Sigmoid colon (tissue), 7 donors: ENCODE measurements around the gene SLC39A7. TPM values are rescaled to one million over a fixed set of nuclear protein-coding genes. Genes with fewer than 3 reads are reported as not detected.
A peak's percentile ranks its signal among the peaks of the same experiment; 100 is the strongest.

Source experiments
- DNase-seq: peaks from one replicate; pipeline ENCODE4 v3.0.0-alpha.2; 2019
- H3K27ac ChIP-seq, 4 donors: fragments of 200-600 bp; sonication (generic); one replicate each; pipeline ENCODE4 v1.5.1; 2016 to 2019; ENCODE audit warnings: mild to moderate bottlenecking in 1 of 4
- H3K27me3 ChIP-seq, 3 donors: fragments of 200-600 bp; sonication (generic); one replicate each; pipeline ENCODE4 v1.5.1; 2019; ENCODE audit warnings: mild to moderate bottlenecking in 1 of 3
- H3K36me3 ChIP-seq, 4 donors: fragments of 200-600 bp; sonication (generic); one replicate each; pipeline ENCODE4 v1.5.1; 2016 to 2019
- H3K4me1 ChIP-seq, 4 donors: fragments of 200-600 bp; sonication (generic); one replicate each; pipeline ENCODE4 v1.5.1; 2017 to 2019
- H3K4me3 ChIP-seq, 4 donors: fragments of 200-600 bp; sonication (generic); one replicate each; pipeline ENCODE4 v1.5.1; 2017 to 2019; ENCODE audit warnings: mild to moderate bottlenecking in 2 of 4, moderate library complexity in 1 of 4
- H3K9me3 ChIP-seq, 4 donors: fragments of 200-600 bp in 3 of 4; sonication (generic) in 3 of 4; one replicate each; pipeline versions ENCODE4 v1.5.1 to v1.6.1; 2013 to 2019
- CTCF ChIP-seq, 4 experiments: fragments of 450-650 bp in 3 of 4; fragments of 200-600 bp in 1 of 4; IDR thresholded peaks; one replicate each; pipeline ENCODE4 v1.5.1; 2016 to 2019; ENCODE audit warnings: antibody characterized with exemption in 4 of 4, mild to moderate bottlenecking in 3 of 4, moderate library complexity in 2 of 4
- EP300 ChIP-seq, 4 donors: sonication (generic); formaldehyde crosslinking; IDR thresholded peaks; one replicate each; pipeline ENCODE4 v1.6.1; 2017; ENCODE audit warnings: antibody characterized with exemption in 4 of 4
- POLR2A ChIP-seq, 2 donors: fragments of 450-650 bp; IDR thresholded peaks; one replicate each; pipeline ENCODE4 v1.6.1; 2016; ENCODE audit warnings: antibody characterized with exemption in 2 of 2, mild to moderate bottlenecking in 2 of 2, moderate library complexity in 2 of 2
- POLR2AphosphoS5 ChIP-seq, 4 donors: sonication (generic); formaldehyde crosslinking; IDR thresholded peaks; one replicate each; pipeline ENCODE4 v1.6.1; 2017; ENCODE audit warnings: antibody characterized with exemption in 4 of 4
- WGBS, 2 donors: extraction: QIAGEN DNeasy Blood & Tissue Kit; methylation state at CpG; one replicate each; pipeline ENCODE4 v1.1.7; 2013; 5-methylcytosine and 5-hydroxymethylcytosine counted together
- intact Hi-C: fragments of 100-400 bp; cut with DNase I; formaldehyde crosslinking; loops from one replicate; pipeline ENCODE4 v1.15.1; 2023
- polyA plus RNA-seq, 3 donors: library from polyadenylated mRNA; stranded (reverse); fragments of 200-250 nt; gene quantifications; one replicate each; pipeline ENCODE4 v1.2.3, GENCODE V29; 2013
- total RNA-seq, 4 donors: library from RNA; depleted of rRNA; stranded (reverse); fragments of >200 nt; gene quantifications; one replicate each; pipeline ENCODE4 v1.1.0, GENCODE V29; 2016
- donor health status: healthy with polysubstance abuse.
- donor health status: Bipolar disorder and iron deficiency.
- donor health status: healthy.

Gene SLC39A7
- total and polyA plus RNA-seq, 7 donors: 31.2 to 189 (median 49.6) TPM

- intact Hi-C loops: no loop called here
- Histone ChIP-seq H3K4me1 (peaks cover 0 to 17% (median 14%) of the 10 kb centered on the region in 4 donors), H3K4me3 (no peak overlapping the region), H3K27me3 (no peaks in the 10 kb centered on the region), H3K9me3 (peaks cover 0 to 4% (median 0%) of the 10 kb centered on the region in 4 donors), H3K36me3 (no peaks in the 10 kb centered on the region), H3K27ac (no peak overlapping the region)
- DNase-seq: no peak
- TF ChIP-seq CTCF (IDR thresholded peaks at IDR 0.05) (no peak), POLR2AphosphoS5 (IDR thresholded peaks at IDR 0.05) (no peak), EP300 (IDR thresholded peaks at IDR 0.05) (no peak), POLR2A (IDR thresholded peaks at IDR 0.05) (no peak)
- WGBS, 2 donors: 85 to 86% methylated on average over 2 of the region's 2 CpGs
Measured at GRCh38 chr6:33156964-33157363, 43.7 kb upstream of the SLC39A7 start.

GRCh38 chr6:33160096-33160495 is 40.6 kb upstream of the SLC39A7 start:
- Histone ChIP-seq H3K4me1 (peaks cover 0 to 21% (median 17%) of the 10 kb centered on the region in 4 donors), H3K4me3 (no peak overlapping the region), H3K36me3 (no peaks in the 10 kb centered on the region), H3K27me3 (no peaks in the 10 kb centered on the region), H3K9me3 (no peaks in the 10 kb centered on the region), H3K27ac (peak overlapping the region in 3 of 4 donors; percentile 78 to 90 (median 80))
- intact Hi-C loops: loop anchor here (2.0 to 5.0 kb wide), 2 partner anchors 41 to 143 kb away; partner anchors contain the start of genes RXRB and SLC39A7
- TF ChIP-seq CTCF (IDR thresholded peaks at IDR 0.05): no peak
- TF ChIP-seq POLR2AphosphoS5 (IDR thresholded peaks at IDR 0.05): no peak
- TF ChIP-seq EP300 (IDR thresholded peaks at IDR 0.05): no peak
- no peak for TF ChIP-seq POLR2A (IDR thresholded peaks at IDR 0.05)
- no peak for DNase-seq
- WGBS, 2 donors: 89 to 90% methylated on average over 11 of the region's 11 CpGs

- peak; percentile 90 for DNase-seq
- 20 to 43% methylated on average over 13 of the region's 13 CpGs for WGBS, 2 donors
Measured at GRCh38 chr6:33160728-33161344, 39.8 kb upstream of the SLC39A7 start.

GRCh38 chr6:33161354-33162331 is 39.0 kb upstream of the SLC39A7 start:
- H3K27me3 ChIP-seq: no peaks in the 10 kb centered on the region
- TF ChIP-seq POLR2AphosphoS5 (IDR thresholded peaks at IDR 0.05) (peak in 1 of 4 donors; percentile 2), EP300 (IDR thresholded peaks at IDR 0.05) (no peak), POLR2A (IDR thresholded peaks at IDR 0.05) (no peak), CTCF (IDR thresholded peaks at IDR 0.05) (peak; percentile 87 to 94 (median 92))
- peaks cover 0 to 21% (median 17%) of the 10 kb centered on the region in 4 donors for H3K4me1 ChIP-seq
- WGBS, 2 donors: 5 to 9% methylated on average over 58 of the region's 58 CpGs
- H3K27ac ChIP-seq: peak overlapping the region; percentile 72 to 90 (median 79)
- peak; percentile 89 for DNase-seq
- H3K9me3 ChIP-seq: no peaks in the 10 kb centered on the region
- H3K4me3 ChIP-seq: peak overlapping the region; percentile 40 to 58 (median 45)
- intact Hi-C loops: loop anchor here (1.0 to 5.0 kb wide), 3 partner anchors 39 to 144 kb away; partner anchors contain the start of genes RXRB and SLC39A7
- H3K36me3 ChIP-seq: no peaks in the 10 kb centered on the region

More at GRCh38 chr6:33160728-33161344, 39.8 kb upstream of the SLC39A7 start:
- no peaks in the 10 kb centered on the region for H3K27me3 ChIP-seq
- TF ChIP-seq POLR2A (IDR thresholded peaks at IDR 0.05) (no peak), EP300 (IDR thresholded peaks at IDR 0.05) (peak in 1 of 4 donors; percentile 33), POLR2AphosphoS5 (IDR thresholded peaks at IDR 0.05) (peak in 3 of 4 donors; percentile 39 to 46 (median 45))
- peak overlapping the region; percentile 72 to 90 (median 79) for H3K27ac ChIP-seq
- no peaks in the 10 kb centered on the region for H3K9me3 ChIP-seq
- intact Hi-C loops: loop anchor here (1.0 to 5.0 kb wide), 3 partner anchors 40 to 144 kb away; partner anchors contain the start of genes RXRB and SLC39A7
- H3K36me3 ChIP-seq: no peaks in the 10 kb centered on the region
- H3K4me1 ChIP-seq: peaks cover 0 to 21% (median 17%) of the 10 kb centered on the region in 4 donors
- H3K4me3 ChIP-seq: peak overlapping the region in 3 of 4 donors; percentile 44 to 58 (median 46)
